ENCODE measurements around the gene GAB2.

DNA sequence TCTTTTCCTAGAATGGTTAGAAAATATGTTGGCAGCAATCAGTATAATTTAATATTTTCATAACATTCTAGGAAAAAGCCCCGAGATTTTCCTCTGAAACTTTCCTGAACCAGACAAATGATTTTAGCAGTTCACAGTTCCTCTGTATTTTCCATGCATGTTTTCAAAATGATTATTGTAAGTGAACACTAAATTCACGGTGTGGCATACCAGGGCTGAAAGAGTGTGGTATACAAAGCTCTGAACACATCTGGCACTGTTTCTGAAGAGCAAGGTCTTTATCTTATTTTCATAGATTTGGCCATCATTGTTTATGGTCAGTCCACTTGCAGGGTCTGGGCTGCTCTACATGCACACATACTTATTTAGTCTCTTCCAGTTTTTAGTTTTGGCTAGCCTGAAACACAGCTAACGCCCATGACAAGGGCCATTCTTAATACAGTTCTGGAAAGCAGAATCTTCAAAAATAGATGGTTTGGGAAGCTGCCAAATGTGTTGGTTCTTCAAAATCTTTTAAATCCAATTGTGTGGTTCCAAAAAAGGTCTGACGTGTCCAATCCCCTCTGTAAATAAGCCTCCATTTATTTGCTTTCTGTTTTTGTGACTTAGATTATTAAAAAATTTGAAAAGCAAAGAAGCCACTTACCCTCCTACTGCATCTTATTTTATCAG, 7.9 kb upstream of the GAB2 start:
- TF ChIP-seq, protein P1, sequence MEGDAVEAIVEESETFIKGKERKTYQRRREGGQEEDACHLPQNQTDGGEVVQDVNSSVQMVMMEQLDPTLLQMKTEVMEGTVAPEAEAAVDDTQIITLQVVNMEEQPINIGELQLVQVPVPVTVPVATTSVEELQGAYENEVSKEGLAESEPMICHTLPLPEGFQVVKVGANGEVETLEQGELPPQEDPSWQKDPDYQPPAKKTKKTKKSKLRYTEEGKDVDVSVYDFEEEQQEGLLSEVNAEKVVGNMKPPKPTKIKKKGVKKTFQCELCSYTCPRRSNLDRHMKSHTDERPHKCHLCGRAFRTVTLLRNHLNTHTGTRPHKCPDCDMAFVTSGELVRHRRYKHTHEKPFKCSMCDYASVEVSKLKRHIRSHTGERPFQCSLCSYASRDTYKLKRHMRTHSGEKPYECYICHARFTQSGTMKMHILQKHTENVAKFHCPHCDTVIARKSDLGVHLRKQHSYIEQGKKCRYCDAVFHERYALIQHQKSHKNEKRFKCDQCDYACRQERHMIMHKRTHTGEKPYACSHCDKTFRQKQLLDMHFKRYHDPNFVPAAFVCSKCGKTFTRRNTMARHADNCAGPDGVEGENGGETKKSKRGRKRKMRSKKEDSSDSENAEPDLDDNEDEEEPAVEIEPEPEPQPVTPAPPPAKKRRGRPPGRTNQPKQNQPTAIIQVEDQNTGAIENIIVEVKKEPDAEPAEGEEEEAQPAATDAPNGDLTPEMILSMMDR (IDR thresholded peaks at IDR 0.05): no peak
- no peak for TF ChIP-seq POLR2A (IDR thresholded peaks at IDR 0.05)
